ENCODE measurements around the gene MRPL50.

The MRPL50 gene

DNA sequence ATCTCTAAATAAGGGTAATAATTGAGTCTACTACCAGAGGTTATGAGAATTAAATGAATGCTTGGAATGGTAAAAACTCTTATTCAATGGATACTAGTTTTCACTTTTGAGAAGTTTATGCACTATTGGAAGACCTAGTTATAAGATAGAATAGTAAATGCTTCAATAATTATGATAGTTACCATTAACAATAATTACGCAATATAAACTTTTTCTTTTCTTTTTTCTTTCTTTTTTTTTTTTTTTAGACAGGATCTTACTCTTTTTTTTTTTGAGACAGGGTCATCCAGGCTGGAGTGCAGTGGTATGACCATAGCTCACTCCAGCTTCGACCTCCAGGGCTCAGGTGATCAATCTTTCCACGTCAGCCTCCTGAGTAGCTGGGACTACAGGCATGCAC, 30.5 kb upstream of the MRPL50 start:
- Mint-ChIP-seq H3K4me1 (peaks cover 9% of the 10 kb centered on the region), H3K27me3 (no peaks in the 10 kb centered on the region)

DNA sequence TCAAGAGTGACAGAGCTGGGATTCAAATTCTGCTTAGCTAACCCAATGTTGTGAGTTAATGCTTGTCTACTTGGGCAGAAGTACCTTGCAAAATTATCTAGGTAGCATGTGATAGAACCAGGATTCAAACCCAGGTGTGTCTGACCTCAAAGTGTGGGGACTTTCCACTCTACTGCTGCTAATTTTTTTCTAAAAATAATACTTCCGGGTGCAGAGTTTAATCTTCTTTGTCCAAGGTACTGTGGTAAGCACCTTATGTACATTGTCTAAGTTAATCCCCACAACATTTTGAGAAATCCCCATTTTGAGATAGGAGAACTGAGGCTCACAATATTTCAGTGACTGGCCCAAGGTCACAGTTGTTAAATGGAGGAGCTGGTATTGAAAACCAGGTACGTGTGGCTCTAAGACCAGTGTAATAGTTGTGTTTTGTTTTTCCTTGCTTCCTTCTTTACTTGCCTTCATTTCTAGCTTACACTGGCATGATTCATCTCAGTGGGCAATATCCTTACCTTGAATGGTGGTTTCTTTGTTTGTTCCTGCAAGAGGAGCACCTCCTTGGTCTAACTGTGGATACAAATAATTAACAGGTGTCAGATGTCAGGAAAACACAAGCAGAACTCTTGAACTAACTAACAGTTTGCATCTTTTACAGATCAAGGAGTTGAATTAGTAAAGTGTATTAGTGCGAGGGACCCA, 29.7 kb upstream of the MRPL50 start:
- H3K36me3 Mint-ChIP-seq: no peaks in the 10 kb centered on the region
- ATAC-seq: peak; percentile 63
- H3K27ac Mint-ChIP-seq: peak overlapping the region; percentile 49
- H3K4me1 Mint-ChIP-seq: peaks cover 9% of the 10 kb centered on the region
- H3K9me3 Mint-ChIP-seq: peaks cover 4% of the 10 kb centered on the region
- no peak overlapping the region for H3K4me3 Mint-ChIP-seq
- no peaks in the 10 kb centered on the region for H3K27me3 Mint-ChIP-seq

More for the DNA sequence above, 30.5 kb upstream of the MRPL50 start:
- no peaks in the 10 kb centered on the region for H3K9me3 Mint-ChIP-seq
- H3K36me3 Mint-ChIP-seq: no peaks in the 10 kb centered on the region
- ATAC-seq: no peak
- no peak overlapping the region for H3K4me3 Mint-ChIP-seq
- no peak overlapping the region for H3K27ac Mint-ChIP-seq

DNA sequence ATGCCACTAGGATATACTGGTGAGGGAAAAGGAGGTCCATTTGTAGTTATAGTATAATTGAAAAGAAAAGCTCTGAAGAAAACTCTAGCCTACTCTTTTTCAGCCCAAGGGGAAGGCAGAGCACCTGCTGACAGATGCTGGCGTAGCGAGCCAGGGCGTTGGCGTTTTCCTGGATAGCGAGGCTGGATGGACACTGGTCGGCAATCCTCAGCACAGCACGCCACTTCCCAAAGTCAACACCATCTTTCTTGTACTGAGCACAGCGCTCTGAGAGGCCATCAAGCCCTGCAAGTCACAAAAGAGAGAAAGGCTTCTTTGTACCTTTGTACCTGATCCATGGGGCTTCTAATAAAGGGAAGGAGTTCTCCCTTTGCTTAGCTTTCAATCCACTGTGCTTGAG, 28.9 kb upstream of the MRPL50 start:
- no peaks in the 10 kb centered on the region for H3K36me3 Mint-ChIP-seq
- H3K27me3 Mint-ChIP-seq: no peaks in the 10 kb centered on the region
- no peak overlapping the region for H3K4me3 Mint-ChIP-seq
- no peak for ATAC-seq
- H3K9me3 Mint-ChIP-seq: peaks cover 6% of the 10 kb centered on the region
- H3K4me1 Mint-ChIP-seq: peaks cover 9% of the 10 kb centered on the region
- peak overlapping the region; percentile 49 for H3K27ac Mint-ChIP-seq

DNA sequence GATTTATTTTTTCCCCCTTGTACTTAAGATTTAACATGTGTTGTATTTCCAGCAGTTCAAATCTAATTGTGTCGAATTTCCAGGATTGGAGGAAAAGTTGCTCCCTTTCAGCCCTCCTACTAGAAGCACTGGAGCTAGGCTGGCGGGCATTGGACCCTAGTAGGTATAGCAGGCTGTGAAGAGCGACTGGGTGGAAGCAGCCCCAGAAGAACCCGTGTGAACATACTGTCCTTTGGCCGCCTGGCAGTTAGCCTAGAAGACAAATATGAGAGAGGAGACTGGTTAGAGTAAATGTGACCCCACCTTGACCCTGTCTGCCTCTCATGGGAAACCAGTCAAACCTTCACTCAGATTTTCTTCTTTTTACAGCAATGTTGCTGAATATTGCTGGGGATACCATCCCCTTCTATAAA, 23.2 kb upstream of the MRPL50 start:
- H3K9me3 Mint-ChIP-seq: peaks cover 14% of the 10 kb centered on the region
- no peaks in the 10 kb centered on the region for H3K4me1 Mint-ChIP-seq

DNA sequence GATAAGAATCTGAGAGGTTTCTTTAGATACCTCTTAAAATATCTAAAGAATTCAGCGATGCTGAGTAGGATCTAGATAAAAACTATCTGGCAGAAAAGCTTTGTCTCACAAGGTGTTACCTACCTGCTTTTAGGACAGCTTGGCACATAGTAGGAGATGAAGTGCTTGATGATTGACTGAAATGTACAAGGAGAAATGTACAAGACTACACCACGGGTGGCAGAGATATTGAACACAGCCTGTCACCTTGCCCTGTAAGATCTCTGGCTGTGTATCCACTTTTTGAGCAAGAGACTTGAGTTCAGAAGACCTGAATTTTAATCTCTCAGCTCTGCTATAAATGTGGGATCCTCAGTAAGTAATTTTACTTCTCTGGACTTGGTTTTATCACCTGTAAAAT, 21.4 kb upstream of the MRPL50 start:
- H3K9me3 Mint-ChIP-seq: peaks cover 14% of the 10 kb centered on the region
- H3K36me3 Mint-ChIP-seq: peaks cover 17% of the 10 kb centered on the region
- no peaks in the 10 kb centered on the region for H3K27me3 Mint-ChIP-seq
- no peak overlapping the region for H3K27ac Mint-ChIP-seq
- no peaks in the 10 kb centered on the region for H3K4me1 Mint-ChIP-seq
- no peak overlapping the region for H3K4me3 Mint-ChIP-seq
- no peak for ATAC-seq

More for the DNA sequence above, 23.2 kb upstream of the MRPL50 start:
- Mint-ChIP-seq H3K4me3 (no peak overlapping the region), H3K27me3 (no peaks in the 10 kb centered on the region), H3K27ac (no peak overlapping the region), H3K36me3 (peaks cover 17% of the 10 kb centered on the region)
- no peak for ATAC-seq

DNA sequence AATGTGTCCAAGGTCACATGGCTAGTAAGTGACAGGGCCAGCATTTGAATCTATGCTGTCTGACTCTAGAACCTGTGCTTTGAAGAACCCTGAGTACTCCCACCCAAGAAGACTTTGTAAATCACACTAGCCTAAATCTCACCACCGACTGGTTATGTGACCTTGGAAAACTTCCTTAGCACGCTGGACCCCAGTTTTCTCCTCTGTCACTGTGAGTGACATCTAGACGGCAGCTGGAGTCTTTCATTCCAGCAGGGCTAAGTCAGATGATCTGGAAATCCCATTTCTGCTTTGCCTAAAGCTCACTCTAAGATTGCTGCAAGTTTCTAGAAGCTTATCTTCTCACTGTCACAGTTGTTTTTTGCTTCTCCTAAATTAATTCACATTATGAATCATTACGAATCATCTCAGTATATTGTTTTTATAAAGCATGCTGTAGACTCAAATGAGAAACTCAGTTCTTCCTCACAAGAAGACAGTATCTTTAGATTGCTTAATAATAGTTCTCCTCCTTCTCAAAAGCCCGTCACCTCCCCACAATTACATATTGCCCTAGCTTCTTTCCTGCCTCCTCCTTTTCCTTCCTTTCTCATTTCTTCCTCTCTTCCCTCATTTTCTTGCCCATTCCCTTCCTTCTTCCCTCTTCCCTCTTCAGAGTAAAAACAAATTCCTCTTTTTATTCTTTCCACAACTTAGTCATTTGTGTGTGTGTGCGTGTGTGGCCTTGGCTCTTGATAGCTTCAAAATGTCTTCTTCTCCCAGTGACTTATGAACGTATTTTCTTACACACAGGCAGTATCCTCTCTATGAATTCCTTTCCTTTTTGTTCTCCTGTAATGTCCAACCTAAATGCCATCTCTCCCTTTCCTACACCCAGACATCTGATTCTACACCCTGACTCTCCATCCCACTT, 20.4 kb upstream of the MRPL50 start:
- H3K36me3 Mint-ChIP-seq: peaks cover 26% of the 10 kb centered on the region
- no peak overlapping the region for H3K4me3 Mint-ChIP-seq
- no peak overlapping the region for H3K27ac Mint-ChIP-seq
- no peaks in the 10 kb centered on the region for H3K27me3 Mint-ChIP-seq
- H3K4me1 Mint-ChIP-seq: no peaks in the 10 kb centered on the region
- peaks cover 20% of the 10 kb centered on the region for H3K9me3 Mint-ChIP-seq
- no peak for ATAC-seq

DNA sequence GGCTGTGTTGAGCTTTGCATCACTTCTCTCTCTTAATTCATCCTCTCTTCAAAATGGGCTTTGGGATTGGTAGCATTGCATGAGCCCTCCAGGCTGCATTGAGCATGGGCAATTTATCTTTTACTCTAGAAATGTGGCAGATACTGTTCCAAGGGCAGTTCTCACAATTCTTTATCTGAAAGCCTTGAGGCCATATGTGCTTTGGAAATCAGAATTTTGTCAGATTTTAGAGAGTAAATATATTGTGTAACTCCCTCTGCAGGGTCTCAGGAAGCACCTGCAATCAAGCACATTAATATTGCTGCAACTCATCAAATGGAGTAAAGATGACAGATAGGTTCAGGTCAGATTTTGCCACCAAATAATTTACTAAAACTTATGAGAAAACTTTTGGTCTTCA, 19.6 kb upstream of the MRPL50 start:
- no peak for ATAC-seq
- no peaks in the 10 kb centered on the region for H3K4me1 Mint-ChIP-seq
- peaks cover 34% of the 10 kb centered on the region for H3K36me3 Mint-ChIP-seq
- H3K27me3 Mint-ChIP-seq: no peaks in the 10 kb centered on the region
- peaks cover 22% of the 10 kb centered on the region for H3K9me3 Mint-ChIP-seq
- no peak overlapping the region for H3K4me3 Mint-ChIP-seq
- no peak overlapping the region for H3K27ac Mint-ChIP-seq

DNA sequence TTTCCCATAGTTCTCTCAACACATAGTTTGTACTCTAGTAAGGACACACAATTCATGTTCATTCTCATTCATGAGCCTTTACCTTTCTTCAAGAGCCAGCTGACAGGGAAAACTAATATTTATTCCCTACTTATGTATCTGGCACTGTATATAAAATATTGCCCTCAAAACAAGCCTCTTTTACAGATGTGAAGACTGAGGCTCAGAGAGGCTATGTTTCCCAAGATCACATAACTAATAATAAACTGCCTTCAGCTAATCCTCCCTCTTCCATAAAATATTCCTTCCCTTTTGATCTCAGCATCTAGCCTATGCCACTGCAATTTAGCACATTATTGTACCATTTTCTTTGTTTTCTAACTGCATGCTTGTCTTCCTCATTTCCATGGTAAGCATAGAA, 19.0 kb upstream of the MRPL50 start:
- no peaks in the 10 kb centered on the region for H3K27me3 Mint-ChIP-seq
- no peak for ATAC-seq
- H3K27ac Mint-ChIP-seq: no peak overlapping the region
- H3K4me1 Mint-ChIP-seq: no peaks in the 10 kb centered on the region
- H3K4me3 Mint-ChIP-seq: no peak overlapping the region
- H3K9me3 Mint-ChIP-seq: peaks cover 27% of the 10 kb centered on the region
- peaks cover 40% of the 10 kb centered on the region for H3K36me3 Mint-ChIP-seq

DNA sequence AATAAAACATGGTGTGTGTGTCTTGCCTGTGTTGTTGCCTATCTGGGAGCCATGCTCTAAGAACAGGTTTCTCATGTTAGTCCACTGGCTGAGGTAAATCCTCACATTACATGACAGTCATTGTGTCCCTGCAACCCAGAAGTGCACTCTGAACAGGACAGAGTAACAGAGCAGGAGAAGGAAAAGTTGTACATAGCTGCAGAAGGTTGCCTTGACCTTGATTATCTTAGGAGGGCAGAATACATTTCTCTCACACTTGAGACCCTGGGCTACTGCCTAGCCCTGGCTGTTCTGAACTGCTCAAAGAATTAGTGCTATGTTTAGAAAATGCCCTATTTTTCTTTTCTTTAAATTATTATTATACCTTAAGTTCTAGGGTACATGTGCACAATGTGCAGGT, 17.2 kb upstream of the MRPL50 start:
- Mint-ChIP-seq H3K27me3 (no peaks in the 10 kb centered on the region), H3K4me1 (no peaks in the 10 kb centered on the region), H3K36me3 (peaks cover 46% of the 10 kb centered on the region), H3K4me3 (no peak overlapping the region), H3K9me3 (peaks cover 30% of the 10 kb centered on the region), H3K27ac (no peak overlapping the region)
- ATAC-seq: no peak

DNA sequence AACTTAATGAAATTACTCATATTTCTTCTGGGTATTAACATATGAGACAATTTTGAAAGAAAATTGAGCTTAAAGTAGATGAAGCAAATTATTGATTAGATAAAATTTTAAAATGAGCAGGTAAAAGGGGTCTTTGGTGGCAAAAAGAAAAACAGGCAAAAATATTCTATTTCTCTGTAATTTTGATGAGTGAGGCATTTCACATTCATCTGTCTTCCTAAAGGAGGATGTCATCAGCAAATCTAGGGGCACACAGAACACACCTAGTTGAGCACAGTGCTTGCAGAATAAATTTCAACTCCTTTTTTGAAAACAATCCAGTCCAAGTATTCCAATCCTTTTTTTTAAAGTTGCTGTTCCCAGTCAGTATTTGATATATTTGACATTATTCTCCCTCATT, 16.4 kb upstream of the MRPL50 start:
- H3K9me3 Mint-ChIP-seq: peaks cover 30% of the 10 kb centered on the region
- H3K4me1 Mint-ChIP-seq: no peaks in the 10 kb centered on the region
- no peaks in the 10 kb centered on the region for H3K27me3 Mint-ChIP-seq
- no peak for ATAC-seq
- peaks cover 47% of the 10 kb centered on the region for H3K36me3 Mint-ChIP-seq
- H3K27ac Mint-ChIP-seq: no peak overlapping the region
- no peak overlapping the region for H3K4me3 Mint-ChIP-seq

DNA sequence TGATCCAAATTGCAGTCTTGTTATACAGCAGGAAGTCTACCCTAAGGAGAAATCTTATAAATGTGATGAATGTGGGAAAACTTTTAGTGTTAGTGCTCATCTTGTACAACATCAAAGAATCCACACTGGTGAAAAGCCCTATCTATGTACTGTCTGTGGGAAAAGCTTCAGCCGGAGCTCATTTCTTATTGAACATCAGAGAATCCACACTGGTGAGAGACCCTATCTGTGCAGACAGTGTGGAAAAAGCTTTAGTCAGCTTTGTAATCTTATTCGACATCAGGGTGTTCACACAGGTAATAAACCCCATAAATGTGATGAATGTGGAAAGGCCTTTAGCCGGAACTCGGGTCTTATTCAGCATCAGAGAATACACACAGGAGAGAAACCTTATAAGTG, 10.7 kb upstream of the MRPL50 start:
- no peak overlapping the region for H3K4me3 Mint-ChIP-seq
- no peaks in the 10 kb centered on the region for H3K27me3 Mint-ChIP-seq
- peaks cover 37% of the 10 kb centered on the region for H3K9me3 Mint-ChIP-seq
- H3K4me1 Mint-ChIP-seq: no peaks in the 10 kb centered on the region
- ATAC-seq: no peak
- H3K36me3 Mint-ChIP-seq: peaks cover 80% of the 10 kb centered on the region
- H3K27ac Mint-ChIP-seq: no peak overlapping the region

DNA sequence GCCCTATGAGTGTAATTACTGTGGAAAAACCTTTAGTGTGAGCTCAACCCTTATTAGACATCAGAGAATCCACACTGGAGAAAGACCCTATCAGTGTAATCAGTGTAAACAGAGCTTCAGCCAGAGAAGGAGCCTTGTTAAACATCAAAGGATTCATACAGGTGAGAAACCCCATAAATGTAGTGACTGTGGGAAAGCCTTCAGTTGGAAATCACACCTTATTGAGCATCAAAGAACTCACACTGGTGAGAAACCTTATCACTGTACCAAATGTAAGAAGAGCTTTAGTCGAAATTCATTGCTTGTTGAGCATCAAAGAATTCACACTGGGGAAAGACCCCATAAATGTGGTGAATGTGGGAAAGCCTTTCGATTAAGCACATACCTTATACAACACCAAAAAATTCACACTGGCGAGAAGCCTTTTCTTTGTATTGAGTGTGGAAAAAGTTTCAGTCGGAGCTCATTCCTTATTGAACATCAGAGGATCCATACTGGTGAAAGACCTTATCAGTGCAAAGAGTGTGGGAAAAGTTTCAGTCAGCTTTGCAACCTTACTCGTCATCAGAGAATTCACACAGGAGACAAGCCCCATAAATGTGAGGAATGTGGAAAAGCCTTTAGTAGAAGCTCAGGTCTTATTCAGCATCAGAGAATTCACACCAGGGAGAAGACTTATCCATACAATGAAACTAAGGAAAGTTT, 10.1 kb upstream of the MRPL50 start:
- peaks cover 80% of the 10 kb centered on the region for H3K36me3 Mint-ChIP-seq
- no peak for ATAC-seq
- H3K4me3 Mint-ChIP-seq: no peak overlapping the region
- no peak overlapping the region for H3K27ac Mint-ChIP-seq
- peaks cover 6% of the 10 kb centered on the region for H3K4me1 Mint-ChIP-seq
- H3K27me3 Mint-ChIP-seq: no peaks in the 10 kb centered on the region
- H3K9me3 Mint-ChIP-seq: peaks cover 37% of the 10 kb centered on the region

DNA sequence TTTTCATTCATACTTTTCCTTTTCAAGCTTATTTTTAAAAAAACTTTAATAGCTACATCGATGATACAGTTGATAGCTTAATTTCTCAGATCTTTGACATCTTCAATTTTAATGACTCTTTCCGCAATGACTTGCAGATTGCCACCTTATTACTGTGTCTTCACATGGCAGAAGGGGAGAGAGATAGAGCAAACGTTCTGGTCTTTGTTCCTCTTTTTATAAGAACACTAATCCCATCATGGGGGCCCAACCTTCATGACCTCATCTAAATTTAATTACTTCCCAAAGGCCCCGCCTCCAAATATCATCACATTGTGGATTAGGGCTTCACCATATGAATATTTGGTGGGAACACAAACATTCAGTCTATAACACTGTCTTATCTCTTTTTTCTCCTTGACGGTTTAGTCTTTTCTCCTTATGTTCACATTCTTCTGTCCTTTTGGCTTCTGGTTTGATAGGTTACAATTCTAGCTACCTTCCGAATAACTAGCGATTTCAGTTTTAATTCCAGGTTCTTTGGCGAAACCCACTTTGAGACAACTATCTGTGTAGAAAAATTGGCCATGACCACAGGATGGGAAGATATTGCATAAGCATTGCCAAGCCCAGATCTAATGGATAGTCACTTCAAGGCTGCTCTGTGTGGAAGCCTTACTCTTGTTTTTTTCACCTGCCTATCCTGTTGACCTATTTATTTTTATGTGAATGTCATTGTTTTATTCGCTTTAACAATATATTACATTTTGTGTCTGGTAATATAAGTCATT, 5.3 kb upstream of the MRPL50 start:
- no peak for ATAC-seq
- peaks cover 40% of the 10 kb centered on the region for H3K4me1 Mint-ChIP-seq

DNA sequence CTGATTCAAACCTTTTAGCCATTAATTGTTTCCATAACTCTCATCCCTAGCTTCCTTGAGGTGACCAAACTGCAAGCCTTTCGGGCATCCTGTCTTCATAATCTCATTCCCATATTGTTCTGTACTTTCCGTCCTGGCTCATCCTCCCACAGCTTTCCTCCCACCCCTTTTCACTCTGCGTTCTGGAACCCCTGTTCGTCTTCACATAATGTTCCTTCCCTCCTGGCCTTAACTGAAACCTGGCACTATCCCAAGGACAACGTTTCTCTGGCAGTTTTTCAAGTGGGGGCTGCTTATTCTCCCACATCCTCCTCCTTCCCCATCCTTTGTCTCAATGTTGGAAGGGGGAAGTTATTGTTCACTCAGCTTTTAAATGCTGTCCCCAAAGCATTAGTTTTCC, 1.7 kb upstream of the MRPL50 start:
- ATAC-seq: no peak
- Mint-ChIP-seq H3K27me3 (no peaks in the 10 kb centered on the region), H3K4me1 (peaks cover 62% of the 10 kb centered on the region), H3K27ac (peak overlapping the region; percentile 91), H3K9me3 (peaks cover 12% of the 10 kb centered on the region), H3K36me3 (peaks cover 59% of the 10 kb centered on the region), H3K4me3 (peak overlapping the region; percentile 90)

More for the DNA sequence above, 5.3 kb upstream of the MRPL50 start:
- H3K9me3 Mint-ChIP-seq: peaks cover 28% of the 10 kb centered on the region
- H3K4me3 Mint-ChIP-seq: no peak overlapping the region
- no peak overlapping the region for H3K27ac Mint-ChIP-seq
- peaks cover 85% of the 10 kb centered on the region for H3K36me3 Mint-ChIP-seq
- H3K27me3 Mint-ChIP-seq: no peaks in the 10 kb centered on the region

DNA sequence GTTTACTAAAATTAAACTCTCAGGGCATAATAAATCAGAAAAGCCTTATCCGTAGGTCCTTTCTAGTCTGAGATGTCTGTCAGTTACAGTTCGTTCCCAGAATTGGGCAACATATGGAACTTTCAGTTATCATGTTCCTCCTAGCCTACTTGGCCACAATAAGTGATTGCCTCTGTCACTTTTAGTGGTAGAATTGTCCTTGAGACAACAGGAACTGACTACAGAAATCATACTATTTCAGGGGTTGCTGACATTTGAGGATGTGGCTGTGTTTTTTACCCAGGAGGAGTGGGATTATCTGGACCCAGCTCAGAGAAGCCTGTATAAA, 1.2 kb upstream of the MRPL50 start:
- H3K4me1 Mint-ChIP-seq: peaks cover 67% of the 10 kb centered on the region
- H3K27me3 Mint-ChIP-seq: no peaks in the 10 kb centered on the region
- ATAC-seq: no peak
- peak overlapping the region; percentile 91 for H3K27ac Mint-ChIP-seq
- peak overlapping the region; percentile 90 for H3K4me3 Mint-ChIP-seq
- H3K36me3 Mint-ChIP-seq: peaks cover 59% of the 10 kb centered on the region
- H3K9me3 Mint-ChIP-seq: peaks cover 11% of the 10 kb centered on the region
